DMS 273 treated with DMSO at 0.1 percent for 48 hours (cell line): ENCODE results near the gene HOXD8.
A peak's percentile ranks its signal among the peaks of the same experiment; 100 is the strongest.

Experiments
- DNase-seq: peaks from one replicate; lab custom pipeline; 2025; lab: John Stamatoyannopoulos, UW

HOXD8 gene

GRCh38 chr2:176130957-176131847, 1.7 kb downstream of the HOXD8 start:
- no peak for DNase-seq

GRCh38 chr2:176131848-176132158, 2.3 kb downstream of the HOXD8 start:
- DNase-seq: no peak

GRCh38 chr2:176132205-176133171, 3.0 kb downstream of the HOXD8 start:
- DNase-seq: no peak

- DNase-seq: no peak
Observed at GRCh38 chr2:176133389-176133788, 3.9 kb downstream of the HOXD8 start.

GRCh38 chr2:176134035-176134434, 4.5 kb downstream of the HOXD8 start:
- DNase-seq: no peak

GRCh38 chr2:176135035-176135440, 5.5 kb downstream of the HOXD8 start:
- no peak for DNase-seq

GRCh38 chr2:176136374-176137251, 7.1 kb downstream of the HOXD8 start:
- no peak for DNase-seq

GRCh38 chr2:176137252-176137580, 7.7 kb downstream of the HOXD8 start:
- DNase-seq: no peak

- no peak for DNase-seq
Observed at GRCh38 chr2:176137906-176138305, 8.4 kb downstream of the HOXD8 start.

- DNase-seq: no peak
Observed at GRCh38 chr2:176138526-176138922, 9.0 kb downstream of the HOXD8 start.

GRCh38 chr2:176138923-176139660, 9.6 kb downstream of the HOXD8 start:
- no peak for DNase-seq

- DNase-seq: no peak
Observed at GRCh38 chr2:176139661-176140512, 10.4 kb downstream of the HOXD8 start.

- DNase-seq: peak; percentile 70
Observed at GRCh38 chr2:176140513-176141317, 11.2 kb downstream of the HOXD8 start.

GRCh38 chr2:176142281-176142680, 12.8 kb downstream of the HOXD8 start:
- DNase-seq: no peak

GRCh38 chr2:176145085-176145969, 15.8 kb downstream of the HOXD8 start:
- no peak for DNase-seq

GRCh38 chr2:176146101-176146500, 16.6 kb downstream of the HOXD8 start:
- DNase-seq: no peak

- no peak for DNase-seq
Observed at GRCh38 chr2:176146645-176147044, 17.1 kb downstream of the HOXD8 start.

- DNase-seq: no peak
Observed at GRCh38 chr2:176147210-176147799, 17.8 kb downstream of the HOXD8 start.
